GM18873 (cell line): ENCODE results near the gene CD70.
"Not testable (repeated sequence)": the region's sequence is repeated elsewhere in the genome, so short reads cannot be mapped to it uniquely, and the experiment has no call there.

Experiments used
- ATAC-seq: cut with Tn5 transposase; IDR thresholded peaks from one replicate; pipeline ENCODE4 v1.9.1; 2021; ENCODE audit warnings: mild to moderate bottlenecking, moderate library complexity, moderate number of reproducible peaks; ENCODE audit not compliant: unreplicated experiment, low FRiP score

CD70 gene

DNA sequence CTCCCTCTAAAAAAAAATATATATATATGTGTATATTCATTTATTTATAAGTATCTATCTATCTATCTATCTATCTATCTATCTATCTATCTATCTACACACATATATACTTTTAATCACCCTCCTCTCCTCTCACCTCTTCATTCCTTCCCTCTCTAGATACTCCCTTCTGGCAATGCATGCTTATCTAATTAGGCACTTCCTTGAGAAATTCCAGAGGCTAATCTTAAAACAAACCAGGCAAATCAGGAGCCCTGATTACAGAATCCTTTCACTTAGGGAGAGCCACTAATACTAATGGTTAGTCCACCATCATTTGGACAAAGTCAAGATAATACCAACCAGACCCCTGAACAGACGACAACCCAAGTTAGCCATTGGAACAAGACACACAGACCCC lies 17.6 kb downstream of the CD70 start:
- ATAC-seq, result no peak

DNA sequence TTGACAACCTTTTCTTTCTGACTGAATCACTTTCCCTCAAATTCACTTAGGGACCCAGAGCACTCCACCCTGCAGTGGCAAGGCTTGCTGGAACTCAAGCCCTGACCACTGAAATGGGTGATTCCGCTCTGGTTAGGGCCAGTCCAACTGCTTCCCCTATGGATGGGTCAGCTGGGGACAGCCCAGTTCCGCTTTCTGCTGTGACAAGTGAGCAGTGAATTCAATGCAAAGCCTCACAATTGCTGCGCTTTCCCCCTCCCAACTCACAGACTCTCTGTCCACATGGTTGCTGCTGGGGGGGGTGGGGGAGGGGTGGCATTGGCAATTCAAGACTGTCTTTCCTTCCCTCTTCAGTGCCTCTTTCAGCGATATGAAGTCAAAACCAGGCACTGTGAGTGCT lies 18.7 kb downstream of the CD70 start:
- ATAC-seq, result no peak

DNA sequence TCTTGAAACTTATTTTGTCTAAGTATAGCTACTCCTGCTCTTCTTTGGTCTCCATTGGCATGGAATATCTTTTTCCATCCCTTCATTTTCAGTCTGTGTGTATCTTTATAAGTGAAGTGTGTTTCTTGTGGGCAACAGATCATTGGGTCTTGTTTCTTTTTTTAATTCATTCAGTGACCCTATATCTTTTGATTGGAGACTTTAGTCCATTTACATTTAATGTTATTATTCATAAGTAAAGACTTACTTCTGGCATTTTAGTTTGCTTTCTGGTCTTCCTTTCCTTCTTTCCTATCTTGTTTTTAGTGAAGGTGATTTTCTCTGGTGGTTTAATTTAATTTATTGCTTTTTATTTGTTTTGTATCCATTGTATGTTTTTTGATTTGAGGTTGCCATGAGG lies 19.8 kb downstream of the CD70 start:
- no peak for ATAC-seq

DNA sequence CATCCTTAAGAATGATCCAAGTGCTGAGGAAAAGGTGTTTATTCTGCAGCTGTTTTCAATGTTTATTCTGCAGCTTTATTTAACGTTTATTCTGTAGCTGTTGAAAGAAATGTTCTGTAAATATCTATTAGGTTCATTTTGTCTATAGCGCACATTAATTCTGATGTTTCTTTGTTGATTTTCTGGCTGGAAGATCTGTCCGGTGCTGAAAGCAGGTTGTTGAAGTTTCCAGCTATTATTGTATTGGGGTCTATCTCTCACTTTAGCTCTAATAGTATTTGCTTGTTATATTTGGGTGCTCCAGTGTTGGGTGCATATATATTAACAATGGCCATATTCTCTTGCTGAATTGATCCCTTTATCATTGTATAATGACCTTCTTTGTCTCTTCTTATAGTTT lies 20.2 kb downstream of the CD70 start:
- no peak for ATAC-seq

DNA sequence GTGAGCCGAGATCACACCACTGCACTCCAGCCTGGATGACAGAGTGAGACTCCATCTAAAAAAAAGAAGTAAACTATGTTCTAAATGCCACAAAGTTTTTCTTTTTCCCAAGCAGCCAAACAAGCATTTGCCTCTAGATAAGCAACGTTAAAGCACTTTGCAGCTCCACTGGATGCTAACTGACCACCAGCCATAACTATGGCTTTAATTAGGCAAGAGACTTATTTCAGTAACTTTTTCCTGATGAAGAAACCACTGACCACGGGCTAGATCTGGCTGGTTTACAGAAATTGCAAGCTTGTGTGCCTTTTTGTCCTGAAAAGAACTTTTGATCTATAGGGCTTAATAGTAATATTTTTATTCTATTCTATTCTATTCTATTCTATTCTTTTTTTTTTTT lies 22.1 kb downstream of the CD70 start:
- ATAC-seq, result no peak

DNA sequence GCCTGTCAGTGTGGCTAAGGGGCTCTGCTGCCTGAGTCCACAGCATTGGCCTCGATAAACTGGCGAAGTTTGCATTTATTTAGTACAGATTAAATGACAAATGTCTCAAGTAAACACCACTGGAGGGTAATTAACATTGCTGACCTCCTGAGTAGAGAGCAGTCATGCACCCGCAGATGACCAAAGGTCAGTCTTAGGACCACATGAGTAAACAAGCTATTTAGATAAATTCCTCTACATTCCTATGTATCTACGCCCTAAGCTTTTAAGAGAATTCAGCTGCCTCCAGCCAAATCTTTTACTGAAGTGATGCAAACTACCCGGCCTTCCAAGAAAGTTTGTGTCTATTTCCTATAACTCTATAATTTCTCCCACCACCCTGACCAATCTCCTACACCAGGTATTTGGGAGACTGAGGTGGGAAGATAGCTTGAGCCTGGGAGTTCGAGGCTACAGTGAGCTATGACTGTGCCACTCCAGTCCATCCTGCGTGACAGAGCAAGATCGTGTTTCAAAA lies 22.9 kb downstream of the CD70 start:
- ATAC-seq, result no peak

DNA sequence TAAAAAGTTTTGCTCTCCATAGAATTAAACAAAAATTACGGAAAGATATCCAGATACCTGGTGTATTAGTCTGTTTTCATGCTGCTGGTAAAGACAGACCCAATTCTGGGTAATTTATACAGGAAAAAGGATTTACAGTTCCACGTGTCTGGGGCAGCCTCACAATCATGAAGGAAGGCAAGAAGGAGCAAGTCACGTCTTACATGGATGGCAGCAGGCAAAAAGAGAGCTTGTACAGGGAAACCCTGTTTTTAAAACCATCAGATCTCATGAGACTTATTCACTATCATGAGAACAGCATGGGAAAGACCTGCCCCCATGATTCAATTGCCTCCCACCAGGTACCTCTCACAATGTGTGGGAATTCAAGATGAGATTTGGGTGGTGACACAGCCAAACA lies 24.2 kb downstream of the CD70 start:
- ATAC-seq, result not testable (repeated sequence)

DNA sequence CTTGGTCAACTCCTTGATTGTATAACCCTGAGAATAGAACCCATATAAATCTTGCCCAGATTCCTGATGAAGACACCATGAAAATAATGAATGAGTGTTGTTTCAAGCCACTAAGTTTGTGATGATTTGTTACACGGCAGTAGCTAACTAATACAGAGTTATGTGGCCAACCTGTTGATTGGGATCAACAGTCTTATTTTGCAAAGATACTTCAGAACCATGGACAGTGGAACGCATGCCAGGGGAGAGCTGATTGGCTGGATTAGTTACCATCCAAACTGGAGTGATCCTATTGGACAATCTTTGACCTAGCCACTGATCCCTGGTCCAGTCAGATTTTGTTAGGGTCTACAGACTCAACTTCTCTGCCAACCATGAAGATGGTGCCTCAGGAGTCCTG lies 26.6 kb downstream of the CD70 start:
- no peak for ATAC-seq

DNA sequence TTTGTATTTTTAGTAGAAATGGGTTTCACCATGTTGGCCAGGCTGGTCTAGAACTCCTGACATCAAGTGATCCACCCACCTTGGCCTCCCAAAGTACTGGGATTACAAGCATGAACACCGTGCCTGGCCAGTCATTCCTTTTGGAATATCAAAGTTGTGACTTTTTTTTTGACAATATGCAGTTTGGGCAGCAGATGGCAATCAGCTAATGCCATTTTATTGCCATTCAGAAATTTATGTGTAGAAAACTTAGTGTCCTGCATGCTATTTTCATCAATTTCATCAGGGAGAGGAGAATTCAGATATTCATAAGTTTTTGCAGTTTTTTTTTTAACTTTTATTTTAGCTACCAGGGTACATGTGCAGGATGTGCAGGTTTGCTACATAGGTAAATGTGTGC lies 28.5 kb downstream of the CD70 start:
- not testable (repeated sequence) for ATAC-seq

DNA sequence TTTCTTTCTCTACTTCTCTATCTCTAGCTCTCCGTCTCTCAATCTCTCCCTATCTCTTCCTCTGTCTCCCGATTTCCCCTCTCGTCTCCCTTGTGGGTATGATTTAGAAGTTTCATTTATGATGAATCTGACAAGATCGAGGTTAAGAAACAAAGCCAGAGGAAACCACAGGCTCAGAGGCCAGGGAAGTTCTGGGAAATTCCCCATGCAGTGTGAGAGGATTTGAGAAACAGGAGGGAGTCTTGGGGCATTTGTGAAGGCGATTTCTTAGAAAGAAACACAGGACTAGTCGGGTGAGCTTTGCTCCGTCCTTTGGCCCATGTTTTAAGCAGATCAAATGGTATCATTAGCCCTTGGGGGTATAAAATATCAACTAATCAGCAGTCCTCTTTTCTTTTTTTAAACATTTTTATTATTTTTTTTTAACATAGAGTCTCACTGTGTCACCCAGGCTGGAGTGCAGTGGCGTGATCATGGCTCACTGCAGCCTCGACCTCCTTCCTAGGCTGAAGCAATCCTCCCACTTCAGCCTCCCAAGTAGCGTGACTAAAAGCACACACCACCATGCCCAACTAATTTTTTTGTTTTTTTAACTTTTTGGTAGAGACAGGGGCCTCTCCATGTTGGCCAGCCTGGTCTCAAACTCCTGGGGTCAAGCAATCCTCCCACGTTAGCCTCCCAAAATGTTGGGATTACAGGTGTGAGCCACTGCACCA lies 34.3 kb downstream of the CD70 start:
- no peak for ATAC-seq

DNA sequence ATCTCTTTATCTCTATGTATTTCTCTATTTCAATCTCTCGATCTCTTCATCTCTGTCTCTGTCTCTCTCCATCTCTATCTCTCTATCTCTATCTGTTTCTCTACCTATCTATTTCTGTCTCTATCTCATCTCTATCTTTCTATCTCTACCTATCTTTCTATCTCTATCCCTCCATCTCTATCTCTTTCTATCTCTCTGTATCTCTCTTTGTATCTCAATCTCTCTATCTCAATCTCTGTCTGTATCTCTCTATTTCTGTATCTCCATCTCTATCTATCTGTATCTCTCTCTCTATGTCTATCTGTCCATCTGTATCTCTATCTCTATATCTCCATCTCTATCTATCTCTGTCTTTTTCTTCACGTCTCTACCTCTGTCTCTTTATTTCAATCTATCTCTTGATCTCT lies 34.9 kb downstream of the CD70 start:
- ATAC-seq, result no peak

DNA sequence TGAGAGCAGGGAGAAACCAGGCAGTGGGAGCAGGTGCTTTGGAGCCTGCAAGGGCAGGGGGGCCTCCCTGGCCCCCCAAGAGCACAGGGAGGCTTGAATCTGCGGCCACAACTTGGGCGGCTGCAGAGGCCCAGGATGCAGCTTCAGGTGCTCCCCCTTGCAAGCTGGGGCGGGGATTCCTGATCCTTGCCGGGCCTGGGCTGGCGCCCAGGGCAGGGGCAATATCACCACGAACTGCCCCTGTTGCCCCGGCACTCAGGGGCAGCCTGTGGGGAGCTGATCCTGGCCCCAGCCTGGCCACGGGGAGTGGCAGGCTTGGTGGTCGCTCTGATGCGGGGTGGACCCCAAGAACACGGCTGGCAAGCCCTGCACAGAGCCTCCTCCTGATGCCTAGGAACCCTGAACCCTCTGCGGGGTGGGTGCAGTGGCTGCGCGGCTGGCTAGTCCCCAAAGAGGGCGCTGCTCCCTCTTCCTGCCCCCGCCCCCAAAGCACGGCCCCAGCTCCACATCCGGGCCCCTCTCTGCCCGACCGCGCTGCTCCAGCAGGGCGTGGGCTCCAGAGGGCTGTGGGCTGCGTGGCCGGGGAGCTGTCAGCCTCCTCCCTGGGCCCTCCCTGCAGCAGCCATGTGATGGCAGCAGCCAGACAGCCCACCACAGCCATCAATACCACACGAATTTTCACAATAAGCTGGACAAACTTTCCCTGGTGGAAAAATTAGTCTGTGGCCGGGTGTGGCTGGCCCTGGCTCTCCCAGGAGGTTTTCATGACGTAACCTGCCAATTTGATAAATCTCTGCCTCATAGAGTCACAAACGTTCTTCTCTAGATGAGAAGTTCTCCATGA lies 39.1 kb downstream of the CD70 start:
- ATAC-seq, result no peak

DNA sequence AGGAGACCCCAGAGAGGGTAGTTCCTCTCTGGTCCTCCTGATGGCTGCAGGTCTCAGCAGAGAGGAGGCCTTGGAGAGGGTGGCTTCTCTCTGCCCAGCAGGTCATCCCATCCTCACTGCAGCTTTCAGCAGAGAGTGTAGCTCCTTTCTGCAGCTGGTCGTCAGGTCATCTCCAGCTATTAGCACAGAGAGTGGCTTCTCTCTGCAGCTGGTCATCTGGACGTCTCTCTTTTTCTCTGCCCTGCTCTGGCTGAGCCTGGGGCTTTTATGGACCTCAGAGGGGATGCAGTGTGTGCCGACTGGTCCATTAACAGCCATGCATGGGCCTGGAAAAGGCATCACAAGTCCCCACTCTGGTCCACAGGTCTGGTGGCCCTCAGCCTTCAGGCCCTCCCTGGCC lies 39.9 kb downstream of the CD70 start:
- no peak for ATAC-seq

DNA sequence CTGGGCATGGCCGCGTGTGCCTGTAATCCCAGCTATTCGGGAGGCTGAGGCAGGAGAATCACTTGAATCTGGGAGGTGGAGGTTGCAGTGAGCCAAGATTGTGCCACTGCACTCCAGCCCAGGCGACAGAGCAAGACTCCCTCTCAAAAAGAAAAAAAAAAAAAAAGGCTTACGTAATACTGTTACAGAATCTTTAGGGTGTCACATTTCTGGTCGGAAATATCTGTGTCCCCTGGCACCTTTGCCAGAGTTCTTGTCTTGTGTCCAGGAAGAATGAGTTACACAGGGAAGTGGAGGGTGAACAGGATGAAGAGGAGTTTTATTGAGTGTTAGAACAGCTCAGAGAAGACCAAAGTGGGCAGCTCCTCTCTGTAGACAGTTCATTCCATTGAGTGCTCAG lies 40.3 kb downstream of the CD70 start:
- ATAC-seq, result not testable (repeated sequence)

DNA sequence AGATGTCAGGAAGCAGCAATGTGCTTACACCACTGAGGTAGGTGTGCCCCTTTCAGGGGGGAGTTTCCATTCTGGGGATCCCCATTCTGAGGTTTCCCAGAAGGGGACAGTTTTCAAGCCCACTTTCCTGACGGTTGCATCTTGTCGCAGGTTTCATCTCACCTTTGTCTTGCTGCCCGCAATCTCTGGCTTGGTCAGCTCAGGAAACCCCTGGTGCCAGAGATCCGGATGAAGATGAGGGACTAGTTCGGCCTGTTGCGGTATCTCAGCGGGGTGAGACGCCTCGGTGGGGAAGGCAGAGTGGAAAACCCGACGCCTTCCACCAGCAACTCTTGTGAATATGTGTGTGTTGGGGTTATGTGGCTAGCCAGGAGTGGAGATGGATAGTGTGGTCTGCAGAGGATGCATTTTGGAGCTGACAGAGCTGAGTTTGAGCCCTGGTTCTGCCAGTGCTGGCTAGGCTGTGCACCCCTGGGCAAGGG lies 47.0 kb downstream of the CD70 start:
- no peak for ATAC-seq

DNA sequence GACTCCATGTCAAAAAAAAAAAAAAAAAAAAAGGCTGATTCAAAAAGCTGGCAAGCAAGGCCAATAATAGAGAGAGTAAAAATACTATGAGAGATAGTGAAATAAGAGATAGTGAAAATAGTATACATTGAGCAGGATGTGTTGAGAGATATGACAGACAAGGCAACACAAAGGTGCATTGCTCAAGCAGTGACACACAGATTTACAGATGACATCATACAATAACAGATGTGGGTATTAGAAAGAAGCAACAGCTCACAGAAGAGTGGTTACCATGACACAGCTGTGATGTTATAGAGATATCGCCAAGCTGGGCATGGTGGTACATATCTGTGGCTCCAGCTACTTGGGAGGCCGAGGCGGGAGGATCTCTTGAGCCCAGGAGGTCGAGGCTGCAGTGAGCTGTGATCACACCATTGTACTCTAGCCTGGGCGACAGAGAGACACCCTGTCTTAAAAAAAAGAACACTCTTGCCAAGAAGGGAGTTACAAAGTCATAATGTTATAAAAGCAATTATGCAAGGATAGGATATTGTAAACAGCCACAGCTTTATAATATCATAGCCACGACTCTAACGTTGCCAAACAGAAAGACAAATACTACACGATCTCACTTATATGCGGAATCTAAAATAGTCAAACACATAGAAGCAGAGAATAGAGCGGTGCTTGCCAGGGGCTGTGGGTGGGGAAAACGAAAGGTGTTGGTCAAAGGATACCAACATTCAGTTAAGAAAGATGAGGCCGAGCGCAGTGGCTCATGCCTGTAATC lies 49.8 kb downstream of the CD70 start:
- ATAC-seq, result no peak

DNA sequence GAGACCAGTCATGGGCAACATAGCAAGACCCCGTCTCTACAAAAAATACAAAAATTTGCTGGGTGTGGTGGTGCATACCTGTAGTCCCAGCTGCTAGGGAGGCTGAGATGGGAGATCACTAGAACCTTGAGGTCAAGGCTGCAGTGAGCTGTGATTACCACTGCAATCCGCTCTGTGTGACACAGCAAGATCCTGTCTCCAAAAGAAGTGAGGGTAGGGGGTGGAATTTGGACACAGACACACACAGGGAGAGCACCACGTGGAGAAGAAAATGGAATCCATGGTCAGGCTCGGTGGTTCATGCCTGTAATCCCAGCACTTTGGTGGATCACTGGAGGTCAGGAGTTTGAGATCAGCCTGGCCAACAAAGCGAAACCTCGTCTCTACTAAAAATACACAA lies 51.4 kb downstream of the CD70 start:
- no peak for ATAC-seq
